NCI-H524 (cell line): ENCODE data around the gene RNPEPL1.
A peak's percentile ranks its signal among the peaks of the same experiment; 100 is the strongest.
"Not testable (repeated sequence)": the region's sequence is repeated elsewhere in the genome, so short reads cannot be mapped to it uniquely, and the experiment has no call there.

ENCODE experiments used
- DNase-seq, 2 experiments: peaks; one replicate each; lab custom pipeline; 2025; lab: John Stamatoyannopoulos, UW

The RNPEPL1 gene

GRCh38 chr2:240604939-240605716 lies 36.8 kb downstream of the RNPEPL1 start:
- no peak for DNase-seq

DNA sequence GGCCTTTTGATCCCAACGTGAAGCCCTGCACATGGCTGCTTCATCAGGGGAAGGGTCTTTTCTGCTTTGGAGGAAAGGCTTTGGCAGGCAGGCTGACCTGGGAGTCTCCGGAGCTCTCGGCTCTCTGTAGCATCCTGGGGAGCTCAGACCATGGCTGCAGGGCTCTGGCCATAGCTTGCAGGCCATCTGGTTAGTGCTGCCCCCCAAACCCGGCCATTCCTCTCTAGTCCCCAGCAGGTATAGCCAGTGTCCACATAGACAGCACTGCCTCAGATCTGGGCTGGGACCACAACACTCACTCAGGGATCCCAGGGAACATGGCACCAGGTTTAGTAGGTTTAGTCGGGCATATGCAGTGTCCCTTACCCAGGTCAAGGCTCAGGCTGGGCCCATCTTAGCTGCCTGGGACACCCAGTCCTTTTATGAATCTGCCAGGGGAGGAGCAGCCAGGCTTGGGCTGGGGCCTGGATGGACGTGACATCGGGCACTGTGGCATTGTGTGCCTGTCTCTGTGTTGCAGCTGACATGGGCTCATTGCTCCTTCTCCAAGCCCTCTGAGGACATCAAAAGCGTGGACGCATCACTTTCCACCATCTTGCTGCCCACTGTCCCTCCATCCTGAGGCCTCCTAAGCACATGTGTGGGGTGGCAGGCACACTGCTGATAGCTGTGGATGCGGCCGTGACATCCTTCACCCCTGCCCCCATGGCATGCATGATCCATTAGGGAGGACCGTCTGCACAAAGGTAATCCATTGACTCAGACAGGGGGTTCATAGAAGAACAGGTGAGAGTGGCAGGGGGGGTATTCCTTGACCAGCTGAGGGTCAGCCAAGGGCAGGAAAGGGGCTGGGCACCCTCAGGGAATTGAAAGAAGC lies 37.8 kb downstream of the RNPEPL1 start:
- no peak for DNase-seq

GRCh38 chr2:240611601-240612210 lies 43.4 kb downstream of the RNPEPL1 start:
- no peak for DNase-seq

- no peak for DNase-seq
Measured at GRCh38 chr2:240613781-240614180, 45.5 kb downstream of the RNPEPL1 start.

GRCh38 chr2:240614391-240614790 lies 46.1 kb downstream of the RNPEPL1 start:
- DNase-seq, result no peak

DNA sequence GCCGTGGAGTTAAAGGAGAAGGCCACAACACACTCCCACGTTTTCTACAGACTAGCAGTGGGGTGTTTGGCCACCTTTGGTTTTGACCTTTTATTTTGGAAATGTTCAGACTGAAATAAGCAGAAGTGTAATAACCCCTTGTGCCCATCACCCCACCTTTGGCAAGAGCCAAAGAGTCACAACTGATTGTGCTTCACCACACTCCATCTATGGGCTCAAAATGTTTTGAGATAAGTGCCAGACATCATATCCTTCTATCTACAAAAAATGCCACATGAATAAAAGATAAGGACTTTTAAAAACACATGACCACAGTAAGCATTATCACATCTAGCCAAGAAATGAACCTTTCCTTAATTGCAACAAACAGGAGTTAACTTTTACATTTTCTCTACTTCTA lies 47.1 kb downstream of the RNPEPL1 start:
- DNase-seq, result no peak

- DNase-seq, result no peak
Measured at GRCh38 chr2:240615820-240616547, 47.7 kb downstream of the RNPEPL1 start.

- DNase-seq, result not testable (repeated sequence)
Measured at GRCh38 chr2:240616860-240617666, 48.8 kb downstream of the RNPEPL1 start.

- DNase-seq, result no peak
Measured at GRCh38 chr2:240618776-240619175, 50.5 kb downstream of the RNPEPL1 start.

DNA sequence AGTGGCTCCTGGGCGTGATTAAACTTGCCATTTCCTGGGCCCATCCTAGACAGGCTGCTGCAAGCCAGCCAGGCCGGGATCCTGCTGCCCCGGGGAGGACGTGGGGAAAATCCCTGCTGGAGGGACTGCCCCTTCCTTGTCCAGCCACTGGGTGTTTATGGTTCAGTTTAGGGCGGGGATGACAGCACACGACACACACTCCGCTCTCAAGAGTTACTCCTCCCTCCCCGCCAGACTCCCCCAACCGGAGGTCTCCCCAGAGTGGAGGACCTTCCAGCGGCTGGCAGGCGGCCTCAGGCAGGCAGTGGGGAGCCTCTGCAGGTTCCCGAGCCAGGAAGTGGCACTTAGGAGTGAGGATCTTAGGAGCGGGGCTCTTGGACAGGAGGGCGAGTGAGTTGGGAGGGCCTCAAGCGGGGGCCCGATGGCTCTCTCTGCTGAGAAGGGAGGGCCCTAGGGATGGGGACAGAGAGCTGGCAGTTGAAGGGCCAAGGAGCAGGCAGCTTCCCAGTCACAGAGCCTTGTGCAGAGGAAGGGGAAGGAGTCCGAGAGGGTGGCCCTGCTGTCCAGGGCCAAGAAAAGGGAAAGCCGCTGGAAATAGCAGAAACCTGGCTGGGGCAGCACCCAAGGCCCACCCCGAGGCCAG lies 51.3 kb downstream of the RNPEPL1 start:
- DNase-seq, result no peak

- no peak for DNase-seq
Measured at GRCh38 chr2:240620149-240620731, 52.0 kb downstream of the RNPEPL1 start.

DNA sequence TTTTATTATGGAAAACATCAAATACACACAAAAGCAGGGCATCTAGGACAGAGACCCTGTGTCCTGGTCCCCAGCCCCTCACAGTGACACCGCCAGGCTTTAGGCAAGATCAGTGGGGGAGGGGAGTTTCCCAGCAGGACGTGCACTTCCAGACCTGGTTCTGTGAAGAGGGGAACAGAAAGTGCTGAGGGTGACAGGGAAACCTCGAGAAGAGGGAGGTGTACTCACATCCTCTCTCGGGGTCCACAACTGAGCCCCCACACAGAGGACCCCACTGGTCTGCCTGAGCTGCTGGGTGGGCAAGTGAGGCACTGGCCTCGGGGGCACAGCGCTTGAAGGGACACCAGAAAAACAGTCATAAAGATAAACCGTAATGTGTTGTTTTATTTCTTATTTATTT lies 52.6 kb downstream of the RNPEPL1 start:
- DNase-seq, result no peak

GRCh38 chr2:240622060-240622411 lies 53.8 kb downstream of the RNPEPL1 start:
- DNase-seq, result no peak

DNA sequence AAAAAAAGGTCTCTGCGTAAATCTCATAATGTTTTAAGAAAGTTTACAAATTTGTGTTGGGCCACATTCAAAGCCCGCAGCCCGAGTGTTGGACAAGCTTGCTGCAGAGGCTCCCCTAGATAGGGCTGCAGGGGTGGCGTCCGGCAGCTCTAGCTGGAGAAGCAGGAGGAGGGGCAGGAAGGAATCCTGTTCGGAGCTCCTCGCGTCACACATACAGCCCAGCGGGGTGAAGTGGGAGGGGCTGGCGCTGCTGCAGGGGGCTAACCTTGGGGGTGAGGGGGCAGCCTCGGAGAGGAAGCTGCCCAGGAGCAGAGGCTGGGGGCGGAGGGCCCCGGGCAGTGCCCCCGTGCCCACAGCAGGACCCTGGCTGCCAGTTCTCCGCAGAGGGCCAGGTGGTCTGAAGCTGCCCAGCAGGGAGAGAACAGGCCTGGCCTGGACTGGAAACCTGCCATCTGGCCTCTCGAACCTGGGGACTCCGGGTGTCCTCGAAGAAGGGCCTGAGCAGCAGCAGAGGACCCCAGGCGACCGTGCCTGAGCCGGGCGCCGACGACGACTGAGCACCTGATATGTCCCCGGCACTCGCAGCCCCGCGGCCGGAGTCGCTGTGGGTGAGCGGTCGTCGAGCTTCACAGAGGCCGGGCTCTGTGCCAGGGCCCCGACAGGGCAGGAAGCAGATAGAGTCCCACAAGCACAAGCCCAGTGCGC lies 54.4 kb downstream of the RNPEPL1 start:
- peak in 1 of 2 experiments; percentile 13 for DNase-seq

DNA sequence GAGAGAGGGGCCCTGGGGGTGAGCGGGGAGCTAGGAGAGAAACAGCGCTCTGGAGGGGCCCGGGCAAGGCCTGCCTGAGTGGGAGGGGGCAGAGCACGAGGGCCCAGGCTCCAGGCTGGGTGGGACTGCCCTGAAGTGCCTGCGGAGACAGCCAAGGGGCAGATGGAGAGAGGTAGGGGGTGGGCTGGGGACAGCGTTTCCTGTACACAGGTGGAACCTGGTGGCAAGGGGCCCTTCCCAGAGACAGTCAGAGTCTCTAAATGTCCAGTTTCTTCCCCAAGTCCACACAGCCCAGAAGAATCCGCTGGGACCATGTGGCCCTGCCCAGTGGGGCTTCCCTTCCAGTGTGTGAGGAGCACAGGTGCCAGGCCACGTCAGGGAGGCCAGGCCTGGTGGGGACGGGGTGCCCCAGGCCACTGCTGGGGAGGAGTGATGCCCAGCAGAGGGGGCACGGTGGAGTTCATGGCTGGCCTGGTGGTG lies 55.3 kb downstream of the RNPEPL1 start:
- DNase-seq, result no peak

GRCh38 chr2:240624011-240624949 lies 56.0 kb downstream of the RNPEPL1 start:
- no peak for DNase-seq

GRCh38 chr2:240624950-240625621 lies 56.8 kb downstream of the RNPEPL1 start, which contains the start of gene GPR35:
Gene GPR35 (plus strand): TSS chr2:240625480. CDS start chr2:240629953, 4,473 bp downstream.
- DNase-seq, result no peak
